GM12801 (cell line): Measurements from ENCODE around the gene DTX4.

Experiments
- TF ChIP-seq, protein P1 (sequence below): IDR thresholded peaks from one replicate; pipeline ENCODE4 v1.5.1; 2011; ENCODE audit warnings: control low read depth; ENCODE audit not compliant: insufficient read length; ENCODE audit errors: extremely low read depth

The DTX4 gene

DNA sequence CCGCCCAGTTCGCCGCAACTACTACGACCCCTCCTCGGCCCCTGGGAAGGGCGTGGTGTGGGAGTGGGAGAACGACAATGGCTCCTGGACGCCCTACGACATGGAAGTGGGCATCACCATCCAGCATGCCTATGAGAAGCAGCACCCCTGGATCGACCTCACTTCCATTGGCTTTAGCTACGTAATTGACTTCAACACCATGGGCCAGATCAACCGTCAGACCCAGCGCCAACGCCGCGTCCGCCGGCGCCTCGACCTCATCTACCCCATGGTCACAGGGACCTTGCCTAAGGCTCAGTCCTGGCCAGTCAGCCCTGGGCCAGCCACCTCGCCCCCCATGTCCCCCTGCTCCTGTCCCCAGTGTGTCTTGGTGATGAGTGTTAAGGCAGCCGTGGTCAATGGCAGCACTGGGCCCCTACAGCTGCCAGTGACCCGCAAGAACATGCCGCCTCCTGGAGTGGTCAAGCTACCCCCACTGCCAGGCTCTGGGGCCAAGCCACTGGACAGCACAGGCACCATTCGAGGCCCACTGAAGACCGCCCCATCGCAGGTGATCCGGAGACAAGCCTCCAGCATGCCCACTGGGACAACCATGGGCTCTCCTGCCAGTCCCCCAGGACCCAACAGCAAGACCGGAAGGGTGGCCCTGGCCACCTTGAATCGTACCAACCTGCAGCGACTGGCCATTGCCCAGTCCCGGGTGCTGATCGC is 10.0 kb downstream of the DTX4 start:
- TF ChIP-seq, protein P1, sequence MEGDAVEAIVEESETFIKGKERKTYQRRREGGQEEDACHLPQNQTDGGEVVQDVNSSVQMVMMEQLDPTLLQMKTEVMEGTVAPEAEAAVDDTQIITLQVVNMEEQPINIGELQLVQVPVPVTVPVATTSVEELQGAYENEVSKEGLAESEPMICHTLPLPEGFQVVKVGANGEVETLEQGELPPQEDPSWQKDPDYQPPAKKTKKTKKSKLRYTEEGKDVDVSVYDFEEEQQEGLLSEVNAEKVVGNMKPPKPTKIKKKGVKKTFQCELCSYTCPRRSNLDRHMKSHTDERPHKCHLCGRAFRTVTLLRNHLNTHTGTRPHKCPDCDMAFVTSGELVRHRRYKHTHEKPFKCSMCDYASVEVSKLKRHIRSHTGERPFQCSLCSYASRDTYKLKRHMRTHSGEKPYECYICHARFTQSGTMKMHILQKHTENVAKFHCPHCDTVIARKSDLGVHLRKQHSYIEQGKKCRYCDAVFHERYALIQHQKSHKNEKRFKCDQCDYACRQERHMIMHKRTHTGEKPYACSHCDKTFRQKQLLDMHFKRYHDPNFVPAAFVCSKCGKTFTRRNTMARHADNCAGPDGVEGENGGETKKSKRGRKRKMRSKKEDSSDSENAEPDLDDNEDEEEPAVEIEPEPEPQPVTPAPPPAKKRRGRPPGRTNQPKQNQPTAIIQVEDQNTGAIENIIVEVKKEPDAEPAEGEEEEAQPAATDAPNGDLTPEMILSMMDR: no peak

DNA sequence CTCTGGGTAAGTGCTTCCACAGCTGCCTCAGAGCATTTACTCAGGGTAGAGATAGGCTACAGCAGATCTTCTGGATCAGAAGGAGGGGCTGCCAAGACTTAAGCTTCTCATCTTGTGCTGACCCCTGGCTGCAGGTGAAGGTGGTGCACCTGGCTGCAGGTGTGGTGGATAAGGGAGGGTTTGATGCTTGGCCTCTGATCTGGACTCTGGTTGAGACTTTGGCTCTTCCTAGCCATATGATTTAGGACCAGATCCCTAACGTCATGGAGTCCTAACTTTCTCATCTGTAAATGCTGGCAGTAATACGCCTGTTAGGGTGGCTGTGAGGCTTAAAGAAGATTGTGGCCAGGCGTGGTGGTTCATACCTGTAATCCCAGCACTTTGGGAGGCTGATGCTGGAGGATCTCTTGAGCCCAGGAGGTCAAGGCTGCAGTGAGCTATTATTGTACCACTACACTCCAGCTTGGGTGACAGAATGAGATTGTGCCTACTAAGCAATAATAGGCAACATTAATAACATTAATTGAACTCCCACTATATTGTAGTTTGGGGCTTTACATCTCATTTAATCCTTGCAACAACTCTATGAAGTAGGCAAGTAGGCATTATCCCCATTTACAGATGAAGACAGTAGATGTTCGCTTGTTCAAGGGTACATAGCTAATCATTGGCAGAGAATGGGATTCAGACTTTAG is 10.7 kb downstream of the DTX4 start:
- TF ChIP-seq, protein P1: no peak

DNA sequence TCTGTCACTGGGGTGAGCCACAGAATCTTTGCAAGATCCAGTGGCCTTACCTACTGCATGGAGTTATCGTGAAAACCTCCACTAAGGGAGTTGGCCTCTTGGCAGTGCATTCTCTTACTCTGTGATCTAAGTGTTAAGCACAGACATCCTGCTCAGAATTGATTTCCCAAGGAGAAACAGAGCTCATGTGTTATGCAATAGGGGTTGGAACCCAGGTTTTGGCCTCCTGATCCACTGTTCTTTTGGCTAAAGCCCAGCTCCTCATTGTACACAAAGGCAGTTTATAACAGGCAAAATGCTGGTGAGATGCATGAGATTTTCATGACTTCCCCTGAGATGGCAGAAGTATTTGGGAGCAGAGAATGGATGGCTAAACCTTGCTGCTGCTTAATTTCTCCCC is 11.8 kb downstream of the DTX4 start:
- TF ChIP-seq, protein P1: no peak

DNA sequence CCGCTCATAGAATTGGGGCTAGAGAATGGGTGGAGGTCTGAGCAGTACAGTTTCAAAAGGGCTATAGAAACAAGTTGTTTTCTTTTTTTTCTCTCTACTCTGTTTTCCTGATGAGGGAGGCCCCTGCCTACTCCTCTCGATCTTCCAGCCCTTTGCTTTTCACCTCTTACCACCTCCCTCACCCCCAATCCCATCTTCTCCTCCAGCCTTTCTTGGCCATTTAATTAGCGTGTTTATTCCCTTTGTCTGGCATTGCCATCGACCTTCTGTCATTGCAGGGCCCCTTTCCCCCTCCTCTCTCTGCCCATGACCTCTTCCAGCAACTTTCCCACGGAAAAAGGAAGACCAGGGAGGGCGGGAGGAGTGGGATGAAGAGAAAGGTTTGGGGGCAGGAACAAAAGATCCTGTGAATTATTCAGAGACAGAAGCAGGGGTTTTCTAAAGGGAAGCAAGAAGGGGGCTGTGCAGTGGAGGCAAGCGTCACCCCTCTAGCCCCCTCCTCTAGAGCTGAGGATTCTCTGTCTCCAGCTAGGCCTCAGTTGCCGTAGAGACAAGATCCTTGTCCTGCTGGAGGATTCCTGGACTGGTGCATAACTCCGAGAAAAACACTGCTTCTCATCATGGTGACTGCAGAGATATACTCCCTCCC is 12.9 kb downstream of the DTX4 start:
- TF ChIP-seq, protein P1: no peak

DNA sequence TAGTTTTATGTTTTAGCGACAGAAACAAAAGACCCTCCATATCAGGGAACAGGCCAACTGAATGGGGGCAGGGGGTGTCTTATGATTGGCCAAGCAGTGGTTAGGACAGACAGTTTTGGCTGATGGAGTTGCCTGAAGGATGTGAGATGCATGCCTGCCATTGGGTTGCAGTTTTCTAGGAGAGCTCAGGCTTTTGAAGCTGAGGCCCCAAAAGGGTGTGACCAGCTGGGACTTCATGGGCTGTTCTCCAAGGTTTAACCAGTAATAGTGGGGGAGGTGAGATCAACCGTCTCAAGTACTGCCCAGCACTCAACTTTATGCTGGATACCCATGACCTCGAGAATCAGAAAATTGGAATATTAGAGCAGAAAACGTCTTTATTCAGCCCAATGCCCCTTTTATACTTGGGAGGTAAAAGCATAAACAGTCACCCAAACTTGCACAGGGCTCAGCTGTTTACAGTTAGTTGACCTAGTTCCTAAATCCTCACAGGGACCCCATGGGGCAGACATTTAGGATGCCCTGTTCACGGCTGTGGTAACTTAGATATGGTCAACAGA is 13.5 kb downstream of the DTX4 start:
- TF ChIP-seq, protein P1: no peak

DNA sequence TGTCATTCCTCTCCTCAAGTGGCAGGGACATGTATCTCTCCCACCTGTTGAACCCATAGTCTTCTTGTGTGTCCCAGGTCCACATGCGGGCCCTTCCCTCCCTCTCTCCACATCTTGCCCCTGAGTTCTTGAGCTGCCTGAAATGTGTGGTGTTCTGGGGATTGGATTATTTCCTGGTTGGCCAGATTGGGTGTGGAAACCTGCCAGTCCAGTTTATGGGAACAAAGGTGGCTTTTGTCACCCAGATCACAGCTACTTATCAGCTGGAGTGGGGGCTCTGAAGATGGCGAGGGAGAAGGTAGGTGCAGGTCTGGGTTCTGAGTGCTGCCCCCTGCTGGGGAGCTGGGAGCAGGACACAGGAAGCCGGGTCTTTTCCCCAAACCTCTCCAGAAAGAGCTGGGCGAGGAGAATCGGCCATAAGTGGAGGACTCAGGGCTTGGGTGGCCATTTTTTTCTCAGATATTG is 14.2 kb downstream of the DTX4 start:
- TF ChIP-seq, protein P1: no peak

DNA sequence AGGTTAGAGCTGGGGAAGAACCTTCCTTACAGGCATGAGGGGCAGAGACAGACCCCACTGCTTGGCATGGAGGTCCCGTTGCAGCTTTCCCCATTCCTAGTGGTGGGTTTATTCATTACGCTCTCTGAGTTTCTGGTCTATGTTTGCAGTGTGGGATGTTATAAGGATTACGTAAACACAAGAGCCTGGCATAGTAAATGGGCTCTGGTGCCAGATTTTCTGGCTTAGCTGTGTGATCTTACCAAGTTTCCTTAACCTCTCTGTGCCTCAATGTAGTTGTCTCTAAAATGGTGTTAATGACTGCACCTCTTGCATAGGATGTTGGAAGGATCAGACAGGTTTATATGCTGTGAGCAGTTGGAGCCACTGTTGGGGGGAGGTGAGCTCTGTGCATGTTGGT is 15.1 kb downstream of the DTX4 start:
- TF ChIP-seq, protein P1: no peak
